ENCODE measurements around the gene SLC44A5. TPM values are rescaled to one million over a fixed set of nuclear protein-coding genes. Genes with fewer than 3 reads are reported as not detected.

SLC44A5 gene
- total RNA-seq, 1 donor from 2014 or later: 0.21 TPM

DNA sequence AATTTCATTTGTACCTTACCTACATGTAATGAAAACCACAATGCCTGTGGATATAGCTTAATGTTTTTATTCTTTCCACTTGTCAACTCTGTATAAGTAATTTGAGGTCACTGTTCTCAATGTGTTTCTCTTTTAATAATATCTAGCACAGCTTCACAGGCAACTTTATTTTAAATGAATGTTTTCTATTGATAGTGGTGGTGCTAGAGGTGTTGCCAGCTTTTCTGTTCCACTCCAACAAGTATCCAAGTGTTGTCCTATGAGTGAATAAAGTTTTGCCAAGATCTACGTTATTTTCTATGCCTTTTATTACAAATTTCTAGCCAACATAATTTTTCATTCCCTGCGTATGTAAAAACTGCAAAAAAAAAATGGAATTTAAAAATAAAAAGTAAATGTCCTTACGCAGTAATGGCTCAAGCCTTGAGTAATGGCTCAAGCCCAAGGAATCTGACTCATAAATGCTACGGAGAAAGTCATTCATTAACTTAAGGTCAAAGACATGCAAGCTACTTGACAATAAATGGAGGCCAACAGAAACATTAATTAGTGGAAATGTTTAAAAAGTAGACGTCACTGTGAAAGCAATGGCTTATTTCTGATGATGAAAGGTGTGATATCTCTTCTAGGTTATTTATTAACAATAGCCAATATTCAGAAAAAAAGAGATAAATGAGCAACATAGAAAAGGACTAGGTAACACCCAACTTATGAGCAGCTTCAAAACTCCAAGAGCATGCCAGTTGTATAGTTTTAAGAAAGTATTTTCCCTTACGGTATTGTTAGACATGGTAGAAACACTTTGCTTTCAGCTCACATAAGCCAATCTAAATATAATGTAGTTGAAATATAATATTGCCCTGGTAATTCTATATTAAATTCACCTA lies 71.4 kb downstream of the SLC44A5 start:
- DNase-seq (ENCODE audit: extremely low spot score, unreplicated experiment): no peak
- peaks cover 3% of the 10 kb centered on the region for H3K27me3 Mint-ChIP-seq (ENCODE audit: unreplicated experiment)
- no peaks in the 10 kb centered on the region for H3K36me3 Mint-ChIP-seq (ENCODE audit: unreplicated experiment)
- no peak overlapping the region for H3K27ac Mint-ChIP-seq (ENCODE audit: unreplicated experiment)
- TF ChIP-seq, protein P1, sequence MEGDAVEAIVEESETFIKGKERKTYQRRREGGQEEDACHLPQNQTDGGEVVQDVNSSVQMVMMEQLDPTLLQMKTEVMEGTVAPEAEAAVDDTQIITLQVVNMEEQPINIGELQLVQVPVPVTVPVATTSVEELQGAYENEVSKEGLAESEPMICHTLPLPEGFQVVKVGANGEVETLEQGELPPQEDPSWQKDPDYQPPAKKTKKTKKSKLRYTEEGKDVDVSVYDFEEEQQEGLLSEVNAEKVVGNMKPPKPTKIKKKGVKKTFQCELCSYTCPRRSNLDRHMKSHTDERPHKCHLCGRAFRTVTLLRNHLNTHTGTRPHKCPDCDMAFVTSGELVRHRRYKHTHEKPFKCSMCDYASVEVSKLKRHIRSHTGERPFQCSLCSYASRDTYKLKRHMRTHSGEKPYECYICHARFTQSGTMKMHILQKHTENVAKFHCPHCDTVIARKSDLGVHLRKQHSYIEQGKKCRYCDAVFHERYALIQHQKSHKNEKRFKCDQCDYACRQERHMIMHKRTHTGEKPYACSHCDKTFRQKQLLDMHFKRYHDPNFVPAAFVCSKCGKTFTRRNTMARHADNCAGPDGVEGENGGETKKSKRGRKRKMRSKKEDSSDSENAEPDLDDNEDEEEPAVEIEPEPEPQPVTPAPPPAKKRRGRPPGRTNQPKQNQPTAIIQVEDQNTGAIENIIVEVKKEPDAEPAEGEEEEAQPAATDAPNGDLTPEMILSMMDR (IDR thresholded peaks at IDR 0.05): no peak
- H3K4me3 Mint-ChIP-seq (ENCODE audit: unreplicated experiment): no peak overlapping the region
- no peaks in the 10 kb centered on the region for H3K9me3 Mint-ChIP-seq (ENCODE audit: unreplicated experiment)
- H3K4me1 Mint-ChIP-seq (ENCODE audit: unreplicated experiment): no peaks in the 10 kb centered on the region

DNA sequence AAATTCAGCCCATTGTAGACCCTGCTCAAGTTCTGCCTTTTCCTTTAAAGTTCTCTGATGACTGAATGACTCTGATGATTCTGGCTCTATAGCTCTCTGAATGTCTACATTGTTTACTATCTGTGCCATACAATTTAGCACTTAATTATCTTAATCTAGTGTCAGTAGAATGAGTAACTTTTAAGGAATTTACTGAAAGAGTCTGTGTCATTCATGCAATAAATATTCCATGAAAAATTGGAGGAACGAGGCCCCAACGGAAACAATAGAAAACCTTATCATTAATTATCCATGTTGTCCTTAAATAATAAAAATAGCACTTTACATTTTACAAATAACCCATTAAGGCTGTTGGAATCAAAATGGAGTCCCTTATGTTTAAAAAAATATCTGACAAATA lies 77.8 kb downstream of the SLC44A5 start:
- no peak overlapping the region for H3K27ac Mint-ChIP-seq (ENCODE audit: unreplicated experiment)
- H3K36me3 Mint-ChIP-seq (ENCODE audit: unreplicated experiment): no peaks in the 10 kb centered on the region
- no peak for DNase-seq (ENCODE audit: extremely low spot score, unreplicated experiment)
- peaks cover 3% of the 10 kb centered on the region for H3K27me3 Mint-ChIP-seq (ENCODE audit: unreplicated experiment)
- no peaks in the 10 kb centered on the region for H3K4me1 Mint-ChIP-seq (ENCODE audit: unreplicated experiment)
- no peak overlapping the region for H3K4me3 Mint-ChIP-seq (ENCODE audit: unreplicated experiment)
- TF ChIP-seq, protein P1 (IDR thresholded peaks at IDR 0.05): no peak
- H3K9me3 Mint-ChIP-seq (ENCODE audit: unreplicated experiment): no peaks in the 10 kb centered on the region

DNA sequence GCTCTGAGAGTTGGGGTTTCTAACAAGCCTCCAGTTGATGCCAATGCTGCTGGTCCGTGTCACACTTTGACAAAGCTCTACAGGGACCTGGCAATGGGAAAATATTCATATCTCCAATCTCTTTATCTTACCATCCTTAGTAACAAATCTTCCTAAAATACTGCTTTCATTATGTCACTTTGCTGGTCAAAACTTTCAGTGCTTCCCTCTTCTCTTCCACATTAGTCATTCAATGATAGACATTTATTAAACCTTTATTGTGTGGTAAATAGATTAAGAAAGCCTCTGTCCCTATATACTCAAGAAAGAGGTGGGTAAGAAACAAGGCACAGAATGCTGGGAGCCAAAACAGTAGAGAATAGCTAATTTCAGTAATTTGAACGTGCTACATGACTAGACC lies 79.3 kb downstream of the SLC44A5 start:
- H3K4me1 Mint-ChIP-seq (ENCODE audit: unreplicated experiment): no peaks in the 10 kb centered on the region
- no peak for DNase-seq (ENCODE audit: extremely low spot score, unreplicated experiment)
- H3K9me3 Mint-ChIP-seq (ENCODE audit: unreplicated experiment): no peaks in the 10 kb centered on the region
- TF ChIP-seq, protein P1 (IDR thresholded peaks at IDR 0.05): no peak
- H3K27me3 Mint-ChIP-seq (ENCODE audit: unreplicated experiment): peaks cover 2% of the 10 kb centered on the region
- no peaks in the 10 kb centered on the region for H3K36me3 Mint-ChIP-seq (ENCODE audit: unreplicated experiment)
- H3K4me3 Mint-ChIP-seq (ENCODE audit: unreplicated experiment): no peak overlapping the region
- no peak overlapping the region for H3K27ac Mint-ChIP-seq (ENCODE audit: unreplicated experiment)

DNA sequence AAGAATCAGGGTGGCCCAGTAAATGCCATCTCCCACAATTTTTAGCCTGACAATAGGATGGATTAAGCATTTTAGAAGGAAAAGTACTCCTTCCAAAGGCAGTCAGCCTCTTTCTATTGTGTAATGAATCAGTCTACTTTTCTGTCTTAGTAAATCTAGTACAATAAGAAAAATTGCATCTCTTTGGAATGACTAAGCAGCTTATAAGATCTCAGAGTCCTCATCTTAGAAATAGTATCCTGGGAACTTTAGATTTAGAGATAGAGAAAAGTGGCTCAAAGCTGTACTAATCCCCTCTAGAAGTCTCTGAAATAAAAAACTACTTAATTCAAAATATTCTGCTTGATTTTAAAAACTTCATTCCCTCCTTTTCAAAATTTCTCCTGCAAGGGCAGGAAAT lies 81.4 kb downstream of the SLC44A5 start:
- H3K4me1 Mint-ChIP-seq (ENCODE audit: unreplicated experiment): no peaks in the 10 kb centered on the region
- H3K27ac Mint-ChIP-seq (ENCODE audit: unreplicated experiment): no peak overlapping the region
- H3K27me3 Mint-ChIP-seq (ENCODE audit: unreplicated experiment): peaks cover 2% of the 10 kb centered on the region
- no peak overlapping the region for H3K4me3 Mint-ChIP-seq (ENCODE audit: unreplicated experiment)
- no peaks in the 10 kb centered on the region for H3K9me3 Mint-ChIP-seq (ENCODE audit: unreplicated experiment)
- H3K36me3 Mint-ChIP-seq (ENCODE audit: unreplicated experiment): no peaks in the 10 kb centered on the region
- no peak for DNase-seq (ENCODE audit: extremely low spot score, unreplicated experiment)
- TF ChIP-seq, protein P1 (IDR thresholded peaks at IDR 0.05): no peak

DNA sequence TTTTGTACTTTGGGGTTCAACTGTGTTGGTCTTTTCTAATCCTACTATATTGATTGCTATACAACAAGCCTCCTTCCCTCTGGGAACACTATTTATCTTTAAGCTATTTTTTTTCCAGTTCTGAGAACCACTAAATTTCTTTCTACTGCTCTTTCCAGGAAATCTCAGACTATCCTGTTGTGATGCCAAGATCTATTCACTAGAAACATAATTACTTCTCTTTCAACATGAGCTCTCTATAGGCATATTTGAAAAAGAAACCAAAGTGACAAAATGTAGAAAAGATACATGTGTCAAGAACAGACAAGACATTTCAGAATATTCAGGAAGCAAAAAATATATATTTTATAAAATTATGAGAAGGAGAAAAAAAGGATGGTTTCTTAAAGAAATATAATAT lies 82.9 kb downstream of the SLC44A5 start:
- no peak overlapping the region for H3K27ac Mint-ChIP-seq (ENCODE audit: unreplicated experiment)
- H3K36me3 Mint-ChIP-seq (ENCODE audit: unreplicated experiment): no peaks in the 10 kb centered on the region
- H3K4me3 Mint-ChIP-seq (ENCODE audit: unreplicated experiment): no peak overlapping the region
- H3K27me3 Mint-ChIP-seq (ENCODE audit: unreplicated experiment): peaks cover 2% of the 10 kb centered on the region
- TF ChIP-seq, protein P1 (IDR thresholded peaks at IDR 0.05): no peak
- no peak for DNase-seq (ENCODE audit: extremely low spot score, unreplicated experiment)
- H3K4me1 Mint-ChIP-seq (ENCODE audit: unreplicated experiment): no peaks in the 10 kb centered on the region
- no peaks in the 10 kb centered on the region for H3K9me3 Mint-ChIP-seq (ENCODE audit: unreplicated experiment)
